Upper lobe of left lung (tissue), 6 donors: ENCODE measurements around the gene TM7SF3. TPM values are rescaled to one million over a fixed set of nuclear protein-coding genes. Genes with fewer than 3 reads are reported as not detected.

ENCODE experiments used
- ATAC-seq, 2 donors: fragments of 200-7000 bp; cut with Tn5 transposase; one replicate each; pipeline ENCODE4 v1.9.1; 2022; ENCODE audit warnings: mild to moderate bottlenecking in 2 of 2, moderate library complexity in 2 of 2; ENCODE audit not compliant: low FRiP score in 2 of 2
- DNase-seq, 2 donors: peaks; one replicate each; pipeline ENCODE4 v3.0.0-alpha.2; 2019 to 2020
- H3K27ac ChIP-seq, 4 donors: fragments of 200-600 bp; sonication (generic); one replicate each; pipeline ENCODE4 v1.5.1; 2016 to 2019
- H3K27me3 ChIP-seq, 4 donors: fragments of 200-600 bp; sonication (generic); one replicate each; pipeline ENCODE4 v1.5.1; 2017 to 2019
- H3K36me3 ChIP-seq, 4 donors: fragments of 200-600 bp; sonication (generic); one replicate each; pipeline ENCODE4 v1.5.1; 2016 to 2019
- H3K4me1 ChIP-seq, 4 donors: fragments of 200-600 bp; sonication (generic); one replicate each; pipeline ENCODE4 v1.5.1; 2018 to 2019
- H3K4me3 ChIP-seq, 4 donors: fragments of 200-600 bp; sonication (generic); one replicate each; pipeline ENCODE4 v1.5.1; 2017 to 2019; ENCODE audit warnings: mild to moderate bottlenecking in 2 of 4, moderate library complexity in 1 of 4
- H3K9me3 ChIP-seq, 4 donors: fragments of 200-600 bp; sonication (generic); one replicate each; pipeline ENCODE4 v1.5.1; 2018 to 2019
- CTCF ChIP-seq, 6 experiments: fragments of 450-650 bp in 4 of 6; fragments of 200-600 bp in 2 of 6; sonication (generic) in 2 of 6; IDR thresholded peaks; one replicate each; pipeline ENCODE4 v1.5.1; 2016 to 2019; ENCODE audit warnings: antibody characterized with exemption in 6 of 6
- EP300 ChIP-seq, 4 donors: sonication (generic); formaldehyde crosslinking; IDR thresholded peaks; one replicate each; pipeline ENCODE4 v1.5.1; 2017; ENCODE audit warnings: antibody characterized with exemption in 4 of 4, control low read depth in 2 of 4
- POLR2A ChIP-seq, 4 donors: fragments of 450-650 bp; IDR thresholded peaks; one replicate each; pipeline ENCODE4 v1.5.1; 2016 to 2017; ENCODE audit warnings: antibody characterized with exemption in 4 of 4, mild to moderate bottlenecking in 2 of 4
- POLR2AphosphoS5 ChIP-seq, 2 donors: sonication (generic); formaldehyde crosslinking; IDR thresholded peaks; one replicate each; pipeline ENCODE4 v1.5.1; 2017; ENCODE audit warnings: antibody characterized with exemption in 2 of 2
- WGBS, 2 donors: methylation state at CpG; one replicate each; pipeline ENCODE4 v1.1.5; 2017 to 2018; 5-methylcytosine and 5-hydroxymethylcytosine counted together
- total RNA-seq, 6 donors: library from RNA; depleted of rRNA in 4 of 6; stranded (reverse); fragments of >200 nt in 4 of 6; gene quantifications; one replicate each; pipeline versions ENCODE4 v1.1.0 to v1.2.1, GENCODE V29; 2016 to 2021
- donor health status: DM: no; HTN: no; CAD: no; lungs with moderate emphysema.
- donor health status: DM: no; HTN: yes; CAD: no; lungs with severe emphysema.

The TM7SF3 gene
- total RNA-seq, 6 donors from 2014 or later: 33.5 to 81.1 (median 69.2) TPM

- Histone ChIP-seq H3K27ac (peak within 1 kb of the TSS; percentile 90 to 98 (median 96)), H3K9me3 (no peaks in the 10 kb centered on the region), H3K27me3 (no peaks in the 10 kb centered on the region), H3K36me3 (no peaks in the 10 kb centered on the region), H3K4me1 (peaks cover 41 to 61% (median 45%) of the 10 kb centered on the region in 4 donors), H3K4me3 (peak within 1 kb of the TSS; percentile 74 to 93 (median 90))
- DNase-seq (peak; percentile 99), ATAC-seq (peak; percentile 98 to 100)
- TF ChIP-seq POLR2A (IDR thresholded peaks at IDR 0.05) (peak in 3 of 4 donors; percentile 91 to 98 (median 97)), EP300 (IDR thresholded peaks at IDR 0.05) (peak in 1 of 4 donors; percentile 22), POLR2AphosphoS5 (IDR thresholded peaks at IDR 0.05) (peak; percentile 94 to 97), CTCF (IDR thresholded peaks at IDR 0.05) (peak in 1 of 6 experiments; percentile 5)
- WGBS, 2 donors: 0 to 1% methylated on average over 32 to 50 of the region's 69 CpGs
These were observed 76.1 kb downstream of the TM7SF3 start, which contains the start of the genes FGFR1OP2 and INTS13 for GRCh38 chr12:26937863-26938700. TSS of gene FGFR1OP2 (plus strand) at chr12:26938470. CDS start at chr12:26954159, 15,689 bp downstream. TSS of gene INTS13 (minus strand) at chr12:26937981. CDS start at chr12:26936803, 1,178 bp downstream.

GRCh38 chr12:26937443-26937862, 76.7 kb downstream of the TM7SF3 start:
- no peak for ATAC-seq
- Histone ChIP-seq H3K27ac (peak overlapping the region; percentile 90 to 98 (median 96)), H3K4me1 (peaks cover 39 to 56% (median 43%) of the 10 kb centered on the region in 4 donors), H3K36me3 (no peaks in the 10 kb centered on the region), H3K4me3 (peak overlapping the region; percentile 74 to 93 (median 84)), H3K9me3 (no peaks in the 10 kb centered on the region), H3K27me3 (no peaks in the 10 kb centered on the region)
- 0 to 1% methylated on average over 10 of the region's 10 CpGs for WGBS, 2 donors
- TF ChIP-seq POLR2AphosphoS5 (IDR thresholded peaks at IDR 0.05) (no peak), EP300 (IDR thresholded peaks at IDR 0.05) (no peak), POLR2A (IDR thresholded peaks at IDR 0.05) (no peak), CTCF (IDR thresholded peaks at IDR 0.05) (no peak)
- no peak for DNase-seq

GRCh38 chr12:26936559-26937442, 77.4 kb downstream of the TM7SF3 start:
- Histone ChIP-seq H3K27me3 (no peaks in the 10 kb centered on the region), H3K4me1 (peaks cover 33 to 49% (median 39%) of the 10 kb centered on the region in 4 donors), H3K27ac (peak overlapping the region; percentile 90 to 98 (median 96)), H3K36me3 (no peaks in the 10 kb centered on the region), H3K4me3 (peak overlapping the region; percentile 39 to 93 (median 82)), H3K9me3 (no peaks in the 10 kb centered on the region)
- no peak for DNase-seq
- no peak for ATAC-seq
- WGBS, 2 donors: 14 to 15% methylated on average over 8 of the region's 8 CpGs
- no peak for TF ChIP-seq POLR2A (IDR thresholded peaks at IDR 0.05)
- no peak for TF ChIP-seq CTCF (IDR thresholded peaks at IDR 0.05)
- TF ChIP-seq POLR2AphosphoS5 (IDR thresholded peaks at IDR 0.05): no peak
- no peak for TF ChIP-seq EP300 (IDR thresholded peaks at IDR 0.05)

GRCh38 chr12:26935636-26936378, 78.4 kb downstream of the TM7SF3 start:
- Histone ChIP-seq H3K27ac (no peak overlapping the region), H3K27me3 (no peaks in the 10 kb centered on the region), H3K4me1 (peaks cover 28 to 41% (median 31%) of the 10 kb centered on the region in 4 donors), H3K36me3 (no peaks in the 10 kb centered on the region), H3K4me3 (no peak overlapping the region), H3K9me3 (no peaks in the 10 kb centered on the region)
- ATAC-seq (no peak), DNase-seq (no peak)
- WGBS, 2 donors: 72 to 78% methylated on average over 7 of the region's 7 CpGs
- TF ChIP-seq EP300 (IDR thresholded peaks at IDR 0.05) (no peak), POLR2A (IDR thresholded peaks at IDR 0.05) (no peak), CTCF (IDR thresholded peaks at IDR 0.05) (no peak)
